ENCODE data around the gene PGM2L1.
"Not testable (repeated sequence)": the region's sequence is repeated elsewhere in the genome, so short reads cannot be mapped to it uniquely, and the experiment has no call there.

The PGM2L1 gene

DNA sequence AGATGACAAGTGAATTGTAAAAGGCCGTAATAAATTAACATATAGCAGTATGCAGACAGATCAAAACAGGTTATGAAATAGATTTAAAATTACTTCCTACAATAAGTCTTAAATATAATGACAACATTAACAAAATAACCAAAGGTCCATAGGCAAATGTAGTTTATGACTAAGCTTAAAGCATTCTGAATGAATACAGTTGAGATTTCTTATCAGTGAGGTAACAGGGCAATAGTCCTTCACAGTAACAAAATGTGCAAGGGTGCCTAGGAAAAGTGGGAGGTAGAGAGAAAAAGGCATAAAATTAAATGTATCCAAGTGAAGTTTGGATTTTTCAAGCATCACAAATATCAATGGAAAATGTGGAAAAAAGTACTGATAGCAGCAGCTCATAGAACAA, 65.9 kb downstream of the PGM2L1 start:
- no peak for DNase-seq

GRCh38 chr11:74331000-74331399, 67.2 kb downstream of the PGM2L1 start:
- not testable (repeated sequence) for DNase-seq

GRCh38 chr11:74330075-74330858, 68.0 kb downstream of the PGM2L1 start:
- no peak for DNase-seq

- DNase-seq, result no peak
Measured at GRCh38 chr11:74327076-74327475, 71.2 kb downstream of the PGM2L1 start.

- no peak for DNase-seq
Measured at GRCh38 chr11:74326665-74327064, 71.6 kb downstream of the PGM2L1 start.

DNA sequence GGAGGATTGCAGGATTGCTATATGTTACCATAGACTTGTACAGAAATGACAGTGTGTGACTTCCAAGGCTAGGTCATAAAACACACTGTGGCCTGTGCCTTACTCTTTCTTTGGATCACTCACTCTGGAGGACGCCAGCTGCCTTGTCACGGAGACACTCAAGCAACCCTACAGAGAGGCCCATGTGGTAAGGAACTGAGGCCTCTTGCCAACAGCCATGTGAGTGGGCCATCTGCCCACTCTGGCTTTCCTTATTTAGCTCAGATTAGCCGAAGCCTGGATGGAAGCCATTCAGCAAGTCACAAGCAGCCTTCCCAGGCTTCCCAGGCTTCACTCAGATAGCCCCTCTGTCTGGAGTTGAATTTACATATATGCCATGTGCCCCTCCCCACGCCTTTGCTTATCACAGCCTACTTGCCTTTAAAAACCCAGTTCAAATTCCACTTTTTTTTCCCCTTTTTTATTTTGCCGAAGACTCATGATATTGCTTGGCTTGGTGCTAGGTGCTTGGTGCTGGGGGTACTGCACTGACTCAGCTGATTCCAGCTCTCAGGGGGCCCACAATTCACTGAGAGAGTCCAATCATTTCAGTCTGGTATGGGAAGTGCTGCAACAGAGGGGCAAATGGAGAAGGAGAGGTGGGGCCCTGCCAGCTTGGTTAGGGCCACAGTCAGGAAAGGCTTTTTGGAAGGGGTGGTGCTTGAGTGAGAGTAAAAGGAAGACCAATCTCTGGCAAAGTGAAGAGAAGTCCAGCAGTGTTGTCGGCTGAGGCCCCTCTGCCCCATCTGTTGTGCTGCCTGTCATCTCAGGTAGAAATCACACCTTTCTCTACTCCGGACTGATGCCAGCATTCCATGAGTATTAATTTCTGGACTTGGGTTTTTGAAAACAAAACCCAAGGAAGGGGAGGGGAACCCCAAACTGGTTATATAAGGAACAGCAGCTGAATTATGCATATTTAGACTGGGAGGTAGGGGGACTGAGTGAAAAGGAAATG, 72.3 kb downstream of the PGM2L1 start:
- DNase-seq, result no peak

GRCh38 chr11:74322667-74323066, 75.6 kb downstream of the PGM2L1 start:
- DNase-seq, result no peak

GRCh38 chr11:74321487-74322188, 76.6 kb downstream of the PGM2L1 start:
- peak; percentile 9 for DNase-seq

DNA sequence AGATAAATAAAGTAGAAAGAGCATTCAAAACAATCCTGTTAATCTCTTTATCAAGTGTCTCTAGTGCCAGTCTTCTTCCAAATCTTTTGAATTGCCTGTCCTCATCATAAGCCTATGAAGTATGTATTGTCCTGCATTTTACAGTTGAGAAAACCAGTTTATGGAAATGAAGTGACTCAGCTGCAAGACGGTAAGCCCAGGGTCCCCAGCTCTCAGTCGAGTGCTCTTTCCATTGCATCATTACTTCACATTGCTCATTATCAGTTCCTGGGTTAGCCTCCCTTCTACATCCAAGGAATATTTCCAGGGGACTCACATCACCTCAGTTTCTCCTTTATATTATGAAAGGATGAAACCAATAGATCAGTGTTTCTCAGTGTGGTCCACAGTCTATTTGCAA, 77.7 kb downstream of the PGM2L1 start:
- no peak for DNase-seq

- DNase-seq, result peak; percentile 48
Measured at GRCh38 chr11:74319139-74319816, 79.0 kb downstream of the PGM2L1 start.

GRCh38 chr11:74318241-74318932, 79.8 kb downstream of the PGM2L1 start:
- no peak for DNase-seq

- no peak for DNase-seq
Measured at GRCh38 chr11:74316772-74317505, 81.3 kb downstream of the PGM2L1 start.

DNA sequence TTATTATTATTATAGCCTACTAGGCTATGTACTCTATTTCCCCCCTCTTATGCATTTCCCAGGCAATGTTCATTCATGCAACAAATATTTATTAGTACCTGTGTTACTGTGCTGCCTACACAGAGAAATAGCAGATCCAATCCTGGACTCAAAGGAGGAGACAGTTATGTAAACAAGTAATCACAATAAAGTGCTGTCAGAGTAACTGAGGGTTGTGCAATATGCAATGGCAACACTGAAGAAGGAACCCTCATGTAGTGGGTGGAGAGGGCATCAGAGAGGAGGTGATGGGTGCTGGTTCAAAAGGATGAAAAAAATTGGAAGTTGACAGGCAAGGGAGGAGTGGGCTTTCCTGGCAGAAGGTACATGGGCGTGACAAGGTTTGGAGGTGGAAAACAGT, 85.9 kb downstream of the PGM2L1 start:
- DNase-seq, result no peak

- peak; percentile 39 for DNase-seq
Measured at GRCh38 chr11:74311352-74311926, 86.8 kb downstream of the PGM2L1 start, which contains the start of gene P4HA3. Gene P4HA3, minus strand, starts transcription at chr11:74311640. Its CDS starts 29 bp downstream, at chr11:74311611.

GRCh38 chr11:74310857-74311256, 87.4 kb downstream of the PGM2L1 start:
- no peak for DNase-seq

GRCh38 chr11:74307434-74307833, 90.8 kb downstream of the PGM2L1 start:
- no peak for DNase-seq

- DNase-seq, result no peak
Measured at GRCh38 chr11:74306435-74307175, 91.6 kb downstream of the PGM2L1 start.

DNA sequence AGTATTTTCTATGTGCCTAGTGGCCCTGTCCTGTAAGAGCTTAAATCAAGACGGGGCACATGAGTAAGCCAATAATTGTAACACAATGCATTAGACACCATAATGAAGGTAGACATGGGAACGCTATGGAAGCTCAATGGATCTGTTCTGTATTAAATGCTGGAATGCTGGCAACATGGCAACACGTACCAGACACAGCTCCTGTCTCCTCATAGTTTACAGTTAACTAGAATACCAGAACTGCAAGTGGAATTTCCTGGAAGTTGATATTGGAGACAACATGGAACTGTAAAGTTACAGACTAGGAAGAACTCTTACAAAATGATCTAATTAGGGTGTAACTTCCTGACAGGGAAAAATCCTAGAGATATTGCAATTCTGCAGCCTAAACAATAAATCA, 99.2 kb downstream of the PGM2L1 start:
- no peak for DNase-seq

- no peak for DNase-seq
Measured at GRCh38 chr11:74297484-74297883, 100.7 kb downstream of the PGM2L1 start.

DNA sequence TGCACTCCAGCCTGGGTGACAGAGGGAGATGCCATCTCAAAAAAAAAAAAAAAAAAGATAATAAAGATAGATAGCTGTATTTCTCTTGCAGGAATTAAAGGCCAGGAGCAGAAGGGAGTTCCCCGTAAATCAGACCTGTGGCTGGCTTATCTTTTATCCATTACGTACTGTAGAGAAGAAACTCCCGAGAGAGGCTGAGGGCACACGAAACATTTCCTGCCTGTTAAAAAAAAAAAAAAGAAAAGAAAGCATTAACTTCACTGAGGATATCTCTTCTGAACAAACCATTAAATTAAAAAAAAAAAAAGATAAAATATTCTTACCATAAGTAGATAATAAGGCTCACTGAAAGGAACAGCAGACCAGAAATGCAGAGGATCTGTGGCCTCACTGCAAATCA, 109.3 kb downstream of the PGM2L1 start:
- no peak for DNase-seq
